ENCODE data around the gene DOCK3. TPM values are rescaled to one million over a fixed set of nuclear protein-coding genes. Genes with fewer than 3 reads are reported as not detected.

Gene DOCK3
- total RNA-seq, 6 donors from 2014 or later, result 0.15 to 3.1 (median 0.88) TPM

DNA sequence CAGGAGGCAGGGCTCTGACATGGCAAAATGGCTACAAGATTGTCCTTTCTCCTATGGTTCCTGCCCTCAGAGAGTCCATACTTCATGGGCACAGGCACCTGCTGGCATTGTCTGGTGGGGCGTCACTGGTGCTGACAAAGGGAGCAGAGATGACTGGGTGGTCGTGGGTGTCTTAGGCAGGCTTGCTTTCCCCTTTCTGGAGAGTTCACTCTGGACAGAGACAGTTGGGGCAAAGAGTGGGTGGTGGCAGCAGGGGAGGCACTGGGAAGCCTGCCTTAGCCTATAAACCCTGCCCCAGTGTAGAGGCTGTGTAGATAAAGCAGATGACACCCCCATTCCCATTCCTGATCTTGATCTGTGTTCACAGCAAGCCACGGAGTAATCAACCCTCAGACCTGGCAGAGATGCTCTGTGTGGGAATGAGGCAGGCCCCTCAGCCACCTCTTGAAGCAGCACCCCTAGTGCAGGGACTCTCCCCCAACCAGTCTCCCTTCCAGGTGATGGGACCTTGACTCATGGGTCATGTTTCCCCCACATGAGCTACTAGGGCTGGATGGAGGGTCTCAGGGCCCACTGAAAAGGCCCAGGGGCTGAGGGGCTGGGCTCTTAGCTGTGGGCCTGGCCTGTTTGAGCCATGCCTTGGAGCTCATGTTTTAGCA is 20.7 kb upstream of the DOCK3 start:
- ATAC-seq (ENCODE audit: low FRiP score in 2 of 2), result no peak
- 55 to 70% methylated on average over 3 of the region's 3 CpGs for WGBS, 2 donors
- no peaks in the 10 kb centered on the region for H3K4me1 ChIP-seq
- no peak overlapping the region for H3K27ac ChIP-seq
- H3K4me3 ChIP-seq, result no peak overlapping the region
- no peak for TF ChIP-seq POLR2AphosphoS5 (IDR thresholded peaks at IDR 0.05)
- no peak for TF ChIP-seq POLR2A (IDR thresholded peaks at IDR 0.05)
- TF ChIP-seq, protein P1, sequence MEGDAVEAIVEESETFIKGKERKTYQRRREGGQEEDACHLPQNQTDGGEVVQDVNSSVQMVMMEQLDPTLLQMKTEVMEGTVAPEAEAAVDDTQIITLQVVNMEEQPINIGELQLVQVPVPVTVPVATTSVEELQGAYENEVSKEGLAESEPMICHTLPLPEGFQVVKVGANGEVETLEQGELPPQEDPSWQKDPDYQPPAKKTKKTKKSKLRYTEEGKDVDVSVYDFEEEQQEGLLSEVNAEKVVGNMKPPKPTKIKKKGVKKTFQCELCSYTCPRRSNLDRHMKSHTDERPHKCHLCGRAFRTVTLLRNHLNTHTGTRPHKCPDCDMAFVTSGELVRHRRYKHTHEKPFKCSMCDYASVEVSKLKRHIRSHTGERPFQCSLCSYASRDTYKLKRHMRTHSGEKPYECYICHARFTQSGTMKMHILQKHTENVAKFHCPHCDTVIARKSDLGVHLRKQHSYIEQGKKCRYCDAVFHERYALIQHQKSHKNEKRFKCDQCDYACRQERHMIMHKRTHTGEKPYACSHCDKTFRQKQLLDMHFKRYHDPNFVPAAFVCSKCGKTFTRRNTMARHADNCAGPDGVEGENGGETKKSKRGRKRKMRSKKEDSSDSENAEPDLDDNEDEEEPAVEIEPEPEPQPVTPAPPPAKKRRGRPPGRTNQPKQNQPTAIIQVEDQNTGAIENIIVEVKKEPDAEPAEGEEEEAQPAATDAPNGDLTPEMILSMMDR (IDR thresholded peaks at IDR 0.05), result no peak
- TF ChIP-seq EP300 (IDR thresholded peaks at IDR 0.05), result no peak
- no peaks in the 10 kb centered on the region for H3K9me3 ChIP-seq
- H3K36me3 ChIP-seq, result no peaks in the 10 kb centered on the region
- H3K27me3 ChIP-seq, result no peaks in the 10 kb centered on the region
- no peak for DNase-seq

DNA sequence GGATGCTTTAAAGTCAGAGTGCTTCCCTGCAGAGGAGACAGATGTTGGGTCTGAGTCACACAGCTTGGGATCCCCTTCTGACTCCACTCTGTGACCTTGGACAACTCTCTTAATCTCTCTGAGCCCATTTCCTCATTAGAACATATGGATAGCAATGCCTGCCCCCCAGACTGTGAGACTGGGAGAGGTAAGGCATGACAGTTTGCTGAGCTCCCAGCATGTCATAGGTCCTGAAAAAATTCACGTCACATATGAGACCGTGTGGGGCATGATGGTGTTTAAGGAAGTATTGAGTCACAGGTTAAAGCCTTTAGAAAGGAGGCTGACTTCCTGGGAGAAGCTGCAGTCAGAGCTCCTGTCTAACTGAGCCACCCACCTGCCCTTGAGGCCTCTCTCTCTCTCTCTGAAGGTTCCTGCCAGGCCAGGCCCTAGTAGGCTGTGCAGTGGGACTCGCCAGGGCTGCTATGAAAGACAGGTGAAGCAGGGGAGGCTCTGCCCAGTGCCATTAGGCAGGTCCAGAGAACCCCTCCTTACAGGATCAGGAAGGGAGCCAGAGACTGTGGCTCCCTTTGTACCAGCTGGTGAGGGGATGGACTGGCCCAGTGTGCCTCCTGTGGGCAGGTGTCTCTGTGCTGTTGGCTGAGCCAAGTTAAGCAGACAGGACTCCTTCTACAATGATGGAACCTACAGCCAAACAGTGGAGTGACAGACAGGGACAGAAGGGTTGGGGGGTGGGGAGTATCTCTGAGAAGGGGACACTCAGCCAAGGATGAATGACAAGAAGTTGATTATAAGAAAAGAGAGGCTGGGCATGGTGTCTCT is 19.5 kb upstream of the DOCK3 start:
- Histone ChIP-seq H3K27ac (no peak overlapping the region), H3K27me3 (no peaks in the 10 kb centered on the region), H3K4me1 (no peaks in the 10 kb centered on the region), H3K4me3 (no peak overlapping the region), H3K9me3 (no peaks in the 10 kb centered on the region), H3K36me3 (no peaks in the 10 kb centered on the region)
- WGBS, 2 donors, result 36 to 77% methylated on average over 2 to 3 of the region's 3 CpGs
- TF ChIP-seq POLR2A (IDR thresholded peaks at IDR 0.05) (no peak), POLR2AphosphoS5 (IDR thresholded peaks at IDR 0.05) (no peak), EP300 (IDR thresholded peaks at IDR 0.05) (no peak)
- TF ChIP-seq, protein P1 (IDR thresholded peaks at IDR 0.05), result no peak
- ATAC-seq (ENCODE audit: low FRiP score in 2 of 2) (no peak), DNase-seq (no peak)

DNA sequence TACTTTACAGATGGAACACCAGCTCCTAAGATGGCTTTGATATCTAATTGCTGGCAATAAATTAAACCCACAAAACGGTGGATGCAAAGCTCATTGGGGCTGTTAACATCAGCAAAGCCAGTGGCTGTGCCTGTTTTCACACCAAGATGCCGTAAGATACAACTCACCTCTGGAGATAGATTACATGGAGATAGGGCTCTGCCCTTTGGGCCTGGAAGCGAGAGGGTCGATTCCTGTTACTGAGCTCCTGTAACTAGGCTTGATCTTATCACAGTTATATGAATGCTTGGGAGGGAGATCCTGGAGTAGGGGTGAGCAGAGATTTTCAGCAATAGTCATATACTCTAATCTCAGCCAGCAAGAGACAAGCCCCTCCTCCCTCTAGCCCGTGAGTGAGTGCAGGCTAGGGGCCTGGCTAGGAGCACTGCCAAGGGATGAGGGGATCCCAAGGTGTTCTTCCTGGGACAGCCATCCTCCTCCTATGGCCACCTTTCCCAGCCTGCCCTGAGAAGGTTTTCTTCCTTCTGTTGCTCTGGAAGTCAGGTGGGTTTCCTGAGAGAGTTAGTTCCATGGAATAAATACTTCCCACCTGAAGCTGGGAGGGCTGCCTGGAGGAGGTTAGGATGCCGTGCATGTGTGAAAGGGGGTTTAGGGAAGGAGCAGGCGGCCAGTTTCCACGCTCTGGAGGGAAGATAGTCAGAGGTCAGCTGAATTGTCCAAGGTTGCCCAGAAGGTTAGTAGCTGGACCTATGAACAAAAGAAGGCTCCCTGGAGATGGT is 18.1 kb upstream of the DOCK3 start:
- H3K36me3 ChIP-seq, result no peaks in the 10 kb centered on the region
- DNase-seq (no peak), ATAC-seq (ENCODE audit: low FRiP score in 2 of 2) (no peak)
- H3K4me3 ChIP-seq, result no peak overlapping the region
- no peaks in the 10 kb centered on the region for H3K27me3 ChIP-seq
- 67 to 82% methylated on average over 6 to 8 of the region's 8 CpGs for WGBS, 2 donors
- H3K9me3 ChIP-seq, result no peaks in the 10 kb centered on the region
- H3K27ac ChIP-seq, result no peak overlapping the region
- TF ChIP-seq POLR2A (IDR thresholded peaks at IDR 0.05), result no peak
- no peak for TF ChIP-seq EP300 (IDR thresholded peaks at IDR 0.05)
- TF ChIP-seq, protein P1 (IDR thresholded peaks at IDR 0.05), result no peak
- no peak for TF ChIP-seq POLR2AphosphoS5 (IDR thresholded peaks at IDR 0.05)
- H3K4me1 ChIP-seq, result no peaks in the 10 kb centered on the region

GRCh38 chr3:50657407-50657806 is 17.3 kb upstream of the DOCK3 start:
- Histone ChIP-seq H3K36me3 (no peaks in the 10 kb centered on the region), H3K9me3 (no peaks in the 10 kb centered on the region), H3K4me1 (no peaks in the 10 kb centered on the region), H3K27ac (no peak overlapping the region), H3K27me3 (no peaks in the 10 kb centered on the region), H3K4me3 (no peak overlapping the region)
- DNase-seq, result no peak
- no peak for ATAC-seq (ENCODE audit: low FRiP score in 2 of 2)
- 91 to 94% methylated on average over 5 of the region's 5 CpGs for WGBS, 2 donors
- TF ChIP-seq EP300 (IDR thresholded peaks at IDR 0.05) (no peak), POLR2A (IDR thresholded peaks at IDR 0.05) (no peak), POLR2AphosphoS5 (IDR thresholded peaks at IDR 0.05) (no peak)
- TF ChIP-seq, protein P1 (IDR thresholded peaks at IDR 0.05), result no peak
